SKM-1 treated with dmso at 0.1 percent for 144 hours (cell line): ENCODE data around the gene CLEC4E.
"Not testable (repeated sequence)": the region's sequence is repeated elsewhere in the genome, so short reads cannot be mapped to it uniquely, and the experiment has no call there.

Experiments used
- DNase-seq: peaks from one replicate; lab custom pipeline; 2025; ENCODE audit not compliant: unreplicated experiment; lab: John Stamatoyannopoulos, UW

The CLEC4E gene

GRCh38 chr12:8540831-8541230 lies at the start of gene CLEC4E:
CLEC4E (minus strand) TSS chr12:8540905; CDS start chr12:8540797, 108 bp downstream.
- DNase-seq = not testable (repeated sequence)

DNA sequence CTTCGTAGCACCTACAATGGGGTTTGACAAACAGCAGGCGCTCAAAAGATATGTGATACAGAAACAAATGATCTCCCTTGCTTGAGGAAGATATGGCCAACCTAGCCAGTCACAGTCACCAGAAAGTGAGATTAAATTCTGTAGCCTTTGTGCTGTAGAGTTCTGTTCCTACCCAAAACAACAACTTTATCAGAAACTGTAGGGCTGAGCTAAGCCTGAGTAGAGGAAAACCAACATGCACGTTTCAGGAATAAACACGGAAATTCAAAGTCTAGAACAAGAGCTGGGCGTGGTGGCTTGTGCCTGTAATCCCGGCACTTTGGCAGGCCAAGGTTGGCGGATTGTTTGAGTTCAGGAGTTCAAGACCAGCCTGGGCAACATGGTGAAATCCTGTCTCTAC lies 49.0 kb upstream of the CLEC4E start:
- no peak for DNase-seq

- DNase-seq = not testable (repeated sequence)
These were observed 43.8 kb upstream of the CLEC4E start for GRCh38 chr12:8584478-8584877.

- no peak for DNase-seq
These were observed 43.3 kb upstream of the CLEC4E start for GRCh38 chr12:8584004-8584403.

DNA sequence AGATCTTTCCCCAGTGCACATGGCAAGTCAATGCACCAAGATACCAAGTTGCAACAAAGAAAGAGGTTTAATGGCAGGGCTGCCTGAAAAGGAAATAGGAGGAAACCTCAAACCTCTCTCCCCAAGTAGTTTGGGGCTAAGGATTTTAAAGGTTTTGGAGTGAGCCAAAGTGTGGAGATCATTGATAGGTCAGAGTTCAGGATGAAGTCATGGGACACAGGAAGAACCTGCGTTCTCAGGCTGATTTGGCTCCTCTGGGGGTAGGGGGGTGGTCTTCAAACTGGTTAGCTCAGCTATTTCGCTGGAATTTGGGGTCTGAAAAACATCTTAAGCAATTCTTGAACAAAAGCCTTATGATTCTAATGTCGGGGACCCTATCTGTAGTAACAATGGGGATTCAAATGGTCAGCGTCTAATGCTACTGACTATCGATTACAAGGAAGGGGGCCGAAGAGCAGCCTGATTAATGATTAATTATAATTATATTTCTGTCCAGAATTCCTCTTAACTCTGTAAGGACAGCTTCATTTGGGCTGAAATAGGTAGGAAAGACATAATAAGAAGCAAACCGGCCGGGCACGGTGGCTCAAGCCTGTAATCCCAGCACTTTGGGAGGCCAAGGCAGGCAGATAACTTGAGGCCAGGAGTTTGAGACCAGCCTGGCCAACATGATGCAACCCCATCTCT lies 40.5 kb upstream of the CLEC4E start:
- DNase-seq = no peak

DNA sequence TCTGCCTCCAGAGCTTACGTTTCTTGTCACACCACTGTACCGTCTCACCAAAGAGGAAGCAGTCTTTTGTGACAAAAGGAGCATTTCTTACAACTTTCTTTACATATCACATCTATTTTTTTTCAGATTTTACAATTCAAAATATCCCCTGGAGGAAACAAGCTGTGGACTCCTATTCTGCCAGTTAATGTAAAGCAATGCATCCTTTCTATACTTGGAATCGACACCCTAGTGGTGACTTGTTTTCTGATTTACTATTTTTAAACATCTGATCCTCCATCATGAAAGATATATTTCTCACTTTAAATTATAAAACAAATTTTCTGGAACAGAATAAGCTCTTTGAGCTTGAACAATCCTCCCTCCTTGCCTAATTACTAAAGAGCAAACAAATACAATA lies 37.2 kb upstream of the CLEC4E start:
- no peak for DNase-seq

GRCh38 chr12:8572507-8572906 lies 31.8 kb upstream of the CLEC4E start:
- DNase-seq = no peak

GRCh38 chr12:8566525-8566924 lies 25.8 kb upstream of the CLEC4E start:
- DNase-seq = no peak

- DNase-seq = not testable (repeated sequence)
These were observed 25.3 kb upstream of the CLEC4E start for GRCh38 chr12:8566052-8566451.

DNA sequence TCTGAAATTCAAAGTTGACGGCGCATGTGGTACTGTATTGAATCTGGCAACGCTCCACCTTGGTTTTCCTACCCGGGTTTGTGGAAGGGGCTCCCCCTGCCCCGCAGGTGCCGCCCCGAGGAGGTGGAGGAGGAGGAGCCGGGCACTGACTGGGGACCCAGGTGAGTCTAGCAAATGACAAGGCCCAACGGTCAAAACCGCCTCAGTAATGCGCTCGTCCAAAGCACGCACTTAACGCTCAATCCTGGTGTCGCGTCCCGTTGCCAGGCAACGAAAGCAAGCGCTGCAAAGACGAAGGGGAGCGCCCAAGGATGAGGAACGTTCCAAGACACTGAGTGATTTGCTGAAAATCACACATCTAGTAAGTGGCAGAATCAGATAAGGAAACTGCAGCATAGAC lies 24.0 kb upstream of the CLEC4E start:
- DNase-seq = no peak

- DNase-seq = no peak
These were observed 22.7 kb upstream of the CLEC4E start for GRCh38 chr12:8563356-8563755.

GRCh38 chr12:8562310-8562709 lies 21.6 kb upstream of the CLEC4E start:
- no peak for DNase-seq

DNA sequence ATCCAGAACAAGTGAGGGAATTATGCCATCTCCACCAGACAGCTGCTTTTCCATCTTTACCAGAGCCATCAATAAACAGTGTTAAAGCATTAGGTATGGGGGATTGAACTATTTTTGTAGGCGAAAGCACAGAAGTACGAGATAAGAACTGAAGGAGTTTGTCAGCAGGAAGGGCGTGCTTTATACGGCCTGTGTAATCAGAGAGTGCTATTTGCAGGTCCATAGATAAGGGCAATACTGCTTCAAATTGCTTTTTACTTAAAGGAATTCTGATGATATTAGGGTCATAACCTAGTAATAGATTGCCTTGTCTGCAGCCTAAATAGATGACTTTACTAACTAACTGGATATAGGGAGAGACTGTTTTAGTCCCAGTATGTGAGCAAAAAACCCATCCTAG lies 20.3 kb upstream of the CLEC4E start:
- DNase-seq = no peak

DNA sequence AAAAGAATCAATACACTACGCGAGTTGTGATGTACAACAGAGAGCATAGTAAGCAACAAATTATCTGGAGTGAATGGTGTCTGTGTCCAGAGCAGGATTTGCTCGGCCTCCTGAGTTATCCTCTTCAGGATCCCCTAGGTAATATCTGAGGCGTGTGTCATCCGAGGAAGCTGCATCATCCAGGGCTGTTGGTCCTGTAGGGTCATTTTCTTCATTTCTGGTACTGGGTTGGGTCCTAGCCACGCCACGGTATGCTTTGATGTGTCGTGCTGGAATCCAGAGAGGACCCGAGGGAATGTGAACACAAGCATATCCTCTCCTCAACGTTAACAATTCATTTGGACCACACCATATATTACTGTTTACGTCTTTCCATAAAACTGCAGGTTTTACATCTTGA lies 19.0 kb upstream of the CLEC4E start:
- DNase-seq = no peak

- DNase-seq = no peak
These were observed 15.9 kb upstream of the CLEC4E start for GRCh38 chr12:8556531-8557097.

DNA sequence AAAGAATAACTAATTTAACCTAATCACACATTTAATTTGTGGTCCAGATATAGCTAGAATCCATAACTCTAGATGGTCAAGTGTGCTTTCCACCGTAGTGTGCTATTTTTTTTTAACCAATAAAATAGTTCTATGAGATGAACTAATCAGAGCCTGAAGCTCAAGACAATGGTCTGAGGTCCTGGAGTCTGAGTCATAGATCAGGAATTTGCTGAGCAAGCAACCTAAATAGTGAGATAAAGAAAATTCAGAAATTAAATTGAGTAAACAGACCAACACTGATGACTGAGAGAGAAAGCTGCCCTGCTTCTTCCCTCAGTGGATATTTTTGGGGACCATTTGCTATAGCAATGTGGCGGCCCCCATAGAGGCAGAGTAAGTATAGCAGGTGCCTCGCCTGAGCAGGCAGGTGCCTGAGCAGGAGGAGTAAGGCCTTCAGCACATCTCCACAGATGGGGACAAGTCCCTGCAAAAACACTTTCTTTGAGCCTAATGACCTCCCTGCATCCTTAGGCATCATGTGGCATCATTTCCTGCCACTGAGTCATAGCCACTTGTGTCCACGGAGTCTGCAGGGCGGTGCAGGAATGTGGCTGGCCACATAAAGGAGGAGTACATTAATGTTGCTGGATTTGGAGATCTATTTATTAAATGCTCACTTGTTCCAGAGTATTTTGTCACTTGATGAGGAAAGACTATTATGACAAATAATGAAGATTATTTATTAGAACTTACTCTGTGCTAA lies 13.9 kb upstream of the CLEC4E start:
- DNase-seq = no peak

- no peak for DNase-seq
These were observed 12.5 kb upstream of the CLEC4E start for GRCh38 chr12:8553088-8553627.

DNA sequence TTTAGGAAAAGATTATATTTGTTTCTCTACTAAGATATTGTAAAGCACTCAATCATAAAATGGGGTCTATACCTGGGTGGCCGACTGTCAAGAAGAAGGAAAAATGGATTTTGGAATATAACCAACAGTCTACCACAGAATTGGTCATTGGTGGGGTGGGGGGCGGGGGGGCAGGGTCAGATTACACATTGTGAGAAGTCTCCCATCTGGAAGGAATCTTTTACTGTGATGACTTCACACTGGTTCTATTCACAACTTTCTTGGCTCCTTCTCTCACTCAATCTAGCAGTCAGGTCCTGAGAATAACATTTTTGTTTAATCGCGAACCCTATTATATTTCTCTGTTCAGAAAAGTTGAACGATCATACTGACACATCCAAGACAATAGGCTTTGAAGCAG lies 8.7 kb upstream of the CLEC4E start:
- no peak for DNase-seq

- no peak for DNase-seq
These were observed 7.5 kb upstream of the CLEC4E start for GRCh38 chr12:8548192-8548591.

- no peak for DNase-seq
These were observed 6.9 kb upstream of the CLEC4E start for GRCh38 chr12:8547645-8548044.

DNA sequence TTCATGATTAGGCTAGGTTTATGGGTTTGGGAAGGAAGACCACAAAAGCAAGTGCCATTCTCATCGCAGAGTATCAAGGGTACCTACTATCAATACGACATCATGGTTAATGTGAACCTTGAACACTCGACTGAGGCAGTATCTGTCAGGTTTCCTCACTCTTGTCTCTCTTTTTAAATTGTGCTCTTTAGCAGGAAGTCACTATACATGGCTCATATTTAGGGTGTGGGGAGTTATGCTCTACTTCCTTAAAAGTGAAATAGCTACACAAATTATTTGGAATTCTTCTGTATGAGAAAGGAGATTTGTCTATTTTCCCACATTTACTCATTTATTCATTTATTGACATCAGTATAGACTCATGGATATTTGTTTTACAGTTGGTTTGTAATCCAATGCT lies 5.9 kb upstream of the CLEC4E start:
- no peak for DNase-seq

- no peak for DNase-seq
These were observed 3.6 kb upstream of the CLEC4E start for GRCh38 chr12:8544295-8544694.
